H9 (cell line): ENCODE data around the gene ATP5F1B. TPM values are rescaled to one million over a fixed set of nuclear protein-coding genes. Genes with fewer than 3 reads are reported as not detected.

Experiments
- DNase-seq: peaks from one replicate; pipeline ENCODE4 v3.0.0-alpha.2; 2017
- H2AFZ ChIP-seq: one replicate; pipeline ENCODE4 v1.6.1; 2013; ENCODE audit warnings: mild to moderate bottlenecking, low read length, control low read depth, moderate library complexity
- H2AK5ac ChIP-seq: 2 replicates; pipeline ENCODE4 v1.6.1; 2013; ENCODE audit warnings: low read length, control low read depth, mixed read lengths; ENCODE audit not compliant: insufficient read length
- H2BK120ac ChIP-seq: one replicate; pipeline ENCODE4 v1.6.1; 2013; ENCODE audit warnings: low read depth, mild to moderate bottlenecking, low read length, control low read depth, inconsistent platforms; ENCODE audit not compliant: poor library complexity, severe bottlenecking
- H2BK12ac ChIP-seq: 2 replicates; pipeline ENCODE4 v1.6.1; 2013; ENCODE audit warnings: low read length, control low read depth, mixed read lengths, low read depth; ENCODE audit not compliant: insufficient read length
- H2BK15ac ChIP-seq: 2 replicates; pipeline ENCODE4 v1.6.1; 2013; ENCODE audit warnings: low read depth, low read length, control low read depth
- H2BK20ac ChIP-seq: one replicate; pipeline ENCODE4 v1.6.1; 2013; ENCODE audit warnings: low read depth, mild to moderate bottlenecking, low read length, control low read depth, inconsistent platforms; ENCODE audit not compliant: poor library complexity, severe bottlenecking
- H2BK5ac ChIP-seq: 2 replicates; pipeline ENCODE4 v1.6.1; 2013; ENCODE audit warnings: low read length, control low read depth, mixed read lengths; ENCODE audit not compliant: insufficient read length
- H3K14ac ChIP-seq: 2 replicates; pipeline ENCODE4 v1.6.1; 2013; ENCODE audit warnings: low read length, control low read depth; ENCODE audit not compliant: insufficient read depth
- H3K18ac ChIP-seq: 2 replicates; pipeline ENCODE4 v1.6.1; 2013; ENCODE audit warnings: low read depth, mild to moderate bottlenecking, mixed read lengths, low read length, control low read depth; ENCODE audit not compliant: insufficient read length
- H3K23ac ChIP-seq: 2 replicates; pipeline ENCODE4 v1.6.1; 2013; ENCODE audit warnings: low read length, control low read depth, mixed read lengths, low read depth; ENCODE audit not compliant: insufficient read length
- H3K23me2 ChIP-seq: 2 replicates; pipeline ENCODE4 v1.6.1; 2013; ENCODE audit warnings: low read depth, mild to moderate bottlenecking, mixed read lengths, low read length, control low read depth; ENCODE audit not compliant: insufficient read length, poor library complexity, severe bottlenecking
- H3K27ac ChIP-seq: 2 replicates; pipeline ENCODE4 v1.5.1; 2013; ENCODE audit warnings: low read length, control low read depth, mixed read lengths, low read depth; ENCODE audit not compliant: insufficient read length
- H3K27me3 ChIP-seq: 2 replicates; pipeline ENCODE4 v1.6.1; 2013; ENCODE audit warnings: low read length, control low read depth, inconsistent platforms; ENCODE audit not compliant: insufficient read depth
- H3K4ac ChIP-seq: 2 replicates; pipeline ENCODE4 v1.6.1; 2013; ENCODE audit warnings: low read depth, mild to moderate bottlenecking, control low read depth, inconsistent platforms, low read length, moderate library complexity
- H3K4me1 ChIP-seq: 2 replicates; pipeline ENCODE4 v1.6.1; 2013; ENCODE audit warnings: low read length, control low read depth, inconsistent platforms; ENCODE audit not compliant: insufficient read depth
- H3K4me2 ChIP-seq: 2 replicates; pipeline ENCODE4 v1.6.1; 2013; ENCODE audit warnings: low read length, control low read depth, mixed read lengths; ENCODE audit not compliant: insufficient read length, insufficient read depth
- H3K56ac ChIP-seq: 2 replicates; pipeline ENCODE4 v1.6.1; 2013; ENCODE audit warnings: low read depth, mild to moderate bottlenecking, mixed read lengths, low read length, control low read depth; ENCODE audit not compliant: insufficient read length
- H3K79me1 ChIP-seq: 2 replicates; pipeline ENCODE4 v1.6.1; 2013; ENCODE audit warnings: low read depth, mild to moderate bottlenecking, moderate library complexity, low read length, control low read depth, inconsistent platforms; ENCODE audit not compliant: insufficient read depth, poor library complexity, severe bottlenecking
- H3K79me2 ChIP-seq: 2 replicates; pipeline ENCODE4 v1.6.1; 2013; ENCODE audit warnings: low read length, control low read depth, inconsistent platforms; ENCODE audit not compliant: insufficient read depth
- H3K9ac ChIP-seq: 2 replicates; pipeline ENCODE4 v1.6.1; 2013; ENCODE audit warnings: low read length, control low read depth, mixed read lengths; ENCODE audit not compliant: insufficient read length; ENCODE audit errors: extremely low read depth
- H3K9me3 ChIP-seq: one replicate; pipeline ENCODE4 v1.6.1; 2013; ENCODE audit warnings: low read depth, low read length, inconsistent platforms; ENCODE audit not compliant: control insufficient read depth
- H3T11ph ChIP-seq: one replicate; pipeline ENCODE4 v1.6.1; 2013; ENCODE audit warnings: mild to moderate bottlenecking, low read length, control low read depth, inconsistent platforms
- H4K20me1 ChIP-seq: one replicate; pipeline ENCODE4 v1.6.1; 2013; ENCODE audit not compliant: control insufficient read depth, insufficient read length, insufficient read depth
- H4K5ac ChIP-seq: 2 replicates; pipeline ENCODE4 v1.6.1; 2013; ENCODE audit warnings: low read depth, mild to moderate bottlenecking, mixed read lengths, low read length, control low read depth; ENCODE audit not compliant: insufficient read length
- H4K8ac ChIP-seq: replicated peaks from 2 replicates; pipeline ENCODE4 v1.6.1; 2013; ENCODE audit warnings: low read length, control low read depth, mixed read lengths, low read depth; ENCODE audit not compliant: insufficient read length
- H4K91ac ChIP-seq: 2 replicates; pipeline ENCODE4 v1.6.1; 2013; ENCODE audit warnings: low read depth, mild to moderate bottlenecking, moderate library complexity, mixed read lengths, low read length, control low read depth; ENCODE audit not compliant: insufficient read length
- H3K27ac Mint-ChIP-seq, 3 experiments: 2 replicates in 2 of 3; 3 replicates in 1 of 3; pipeline ENCODE4 v1.8.0; 2020 to 2021; ENCODE audit warnings: mixed read lengths in 3 of 3, mild to moderate bottlenecking in 1 of 3, moderate library complexity in 1 of 3
- H3K27me3 Mint-ChIP-seq: 2 replicates; pipeline ENCODE4 v1.8.0; 2021; ENCODE audit warnings: low read depth, mild to moderate bottlenecking, moderate library complexity, mixed read lengths
- H3K36me3 Mint-ChIP-seq, 3 experiments: 2 replicates in 2 of 3; 3 replicates in 1 of 3; pipeline ENCODE4 v1.8.0; 2020 to 2021; ENCODE audit warnings: low read depth in 3 of 3, mixed read lengths in 3 of 3; ENCODE audit not compliant: insufficient read depth in 1 of 3
- H3K4me1 Mint-ChIP-seq, 2 experiments: 2 replicates each; pipeline ENCODE4 v1.8.0; 2020; ENCODE audit warnings: mixed read lengths in 2 of 2
- H3K4me3 Mint-ChIP-seq, 2 experiments: 2 replicates in 1 of 2; 3 replicates in 1 of 2; pipeline ENCODE4 v1.8.0; 2020 to 2021; ENCODE audit warnings: mild to moderate bottlenecking in 2 of 2, mixed read lengths in 2 of 2, moderate library complexity in 1 of 2
- H3K9me3 Mint-ChIP-seq, 2 experiments: 2 replicates in 1 of 2; 3 replicates in 1 of 2; pipeline ENCODE4 v1.8.0; 2020; ENCODE audit warnings: mild to moderate bottlenecking in 2 of 2, mixed read lengths in 2 of 2, moderate library complexity in 1 of 2
- total RNA-seq: library from RNA; stranded (reverse); gene quantifications from 2 replicates; pipeline ENCODE4 v1.2.1, GENCODE V29; 2021
- TF ChIP-seq, protein P1 (sequence below): fragments of 200-600 bp; sonication (generic); conservative IDR thresholded peaks from 3 replicates; pipeline ENCODE4 v1.8.0; 2021; ENCODE audit warnings: antibody characterized with exemption, mild to moderate bottlenecking

Gene ATP5F1B
- total RNA-seq, 1 experiment from 2014 or later = 927 TPM

DNA sequence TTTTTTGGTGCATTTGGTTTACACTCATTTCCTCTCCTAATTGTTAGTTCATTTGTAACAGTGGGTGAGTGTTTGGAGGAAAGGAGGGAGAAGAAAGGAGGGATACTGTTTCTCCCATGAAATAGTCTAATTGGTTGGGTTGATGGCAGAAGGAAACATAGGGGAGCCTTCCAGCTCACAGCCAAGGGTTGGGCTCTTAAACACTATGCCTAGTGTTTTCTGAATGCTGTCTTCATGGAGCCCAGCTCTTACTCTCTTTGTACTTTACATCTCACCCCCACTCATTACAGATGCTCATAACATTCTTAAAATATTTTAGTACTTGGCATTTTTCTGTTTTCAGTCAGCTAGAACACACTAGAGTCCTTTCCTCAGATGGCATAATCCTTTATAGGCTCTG, 53.8 kb downstream of the ATP5F1B start:
- Histone ChIP-seq H3K79me2 (no peaks in the 10 kb centered on the region), H3K18ac (no peak overlapping the region), H3K14ac (no peak overlapping the region), H4K8ac (no peak overlapping the region), H3K9me3 (no peaks in the 10 kb centered on the region), H3K4me2 (no peak overlapping the region), H4K91ac (no peak overlapping the region), H3K27me3 (no peaks in the 10 kb centered on the region), H3K4ac (no peak overlapping the region), H3K79me1 (no peaks in the 10 kb centered on the region), H3K23me2 (no peaks in the 10 kb centered on the region), H2BK12ac (no peak overlapping the region), H3K27ac (no peak overlapping the region), H3K4me1 (peaks cover 12% of the 10 kb centered on the region; the same call in 1 of the 2 replicates), H3T11ph (no peak overlapping the region), H3K56ac (no peak overlapping the region), H3K9ac (no peak overlapping the region), H4K5ac (no peak overlapping the region), H2AFZ (no peak overlapping the region), H2BK15ac (no peak overlapping the region), H2BK20ac (no peak overlapping the region), H2BK120ac (no peak overlapping the region), H2AK5ac (no peak overlapping the region), H4K20me1 (peaks cover 3% of the 10 kb centered on the region), H2BK5ac (no peak overlapping the region), H3K23ac (no peak overlapping the region)
- no peak overlapping the region for H3K4me3 Mint-ChIP-seq
- DNase-seq = no peak
- H3K27me3 Mint-ChIP-seq = no peaks in the 10 kb centered on the region
- peak overlapping the region in 1 of 3 experiments; percentile 51; a peak in 3 of 7 replicates for H3K27ac Mint-ChIP-seq
- peaks cover 31 to 43% of the 10 kb centered on the region in 2 experiments for H3K4me1 Mint-ChIP-seq
- H3K9me3 Mint-ChIP-seq = no peaks in the 10 kb centered on the region
- H3K36me3 Mint-ChIP-seq = peaks cover 2 to 14% (median 3%) of the 10 kb centered on the region in 3 experiments; a peak in 5 of 7 replicates
- TF ChIP-seq, protein P1, sequence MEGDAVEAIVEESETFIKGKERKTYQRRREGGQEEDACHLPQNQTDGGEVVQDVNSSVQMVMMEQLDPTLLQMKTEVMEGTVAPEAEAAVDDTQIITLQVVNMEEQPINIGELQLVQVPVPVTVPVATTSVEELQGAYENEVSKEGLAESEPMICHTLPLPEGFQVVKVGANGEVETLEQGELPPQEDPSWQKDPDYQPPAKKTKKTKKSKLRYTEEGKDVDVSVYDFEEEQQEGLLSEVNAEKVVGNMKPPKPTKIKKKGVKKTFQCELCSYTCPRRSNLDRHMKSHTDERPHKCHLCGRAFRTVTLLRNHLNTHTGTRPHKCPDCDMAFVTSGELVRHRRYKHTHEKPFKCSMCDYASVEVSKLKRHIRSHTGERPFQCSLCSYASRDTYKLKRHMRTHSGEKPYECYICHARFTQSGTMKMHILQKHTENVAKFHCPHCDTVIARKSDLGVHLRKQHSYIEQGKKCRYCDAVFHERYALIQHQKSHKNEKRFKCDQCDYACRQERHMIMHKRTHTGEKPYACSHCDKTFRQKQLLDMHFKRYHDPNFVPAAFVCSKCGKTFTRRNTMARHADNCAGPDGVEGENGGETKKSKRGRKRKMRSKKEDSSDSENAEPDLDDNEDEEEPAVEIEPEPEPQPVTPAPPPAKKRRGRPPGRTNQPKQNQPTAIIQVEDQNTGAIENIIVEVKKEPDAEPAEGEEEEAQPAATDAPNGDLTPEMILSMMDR = no peak
